ENCODE measurements around the gene CTDSPL. TPM values are rescaled to one million over a fixed set of nuclear protein-coding genes. Genes with fewer than 3 reads are reported as not detected.
"Not testable (repeated sequence)": the region's sequence is repeated elsewhere in the genome, so short reads cannot be mapped to it uniquely, and the experiment has no call there.

Gene CTDSPL
- polyA plus RNA-seq, 1 donor = 102 TPM

GRCh38 chr3:37987751-37988179 is 126.1 kb downstream of the CTDSPL start:
- DNase-seq = no peak

DNA sequence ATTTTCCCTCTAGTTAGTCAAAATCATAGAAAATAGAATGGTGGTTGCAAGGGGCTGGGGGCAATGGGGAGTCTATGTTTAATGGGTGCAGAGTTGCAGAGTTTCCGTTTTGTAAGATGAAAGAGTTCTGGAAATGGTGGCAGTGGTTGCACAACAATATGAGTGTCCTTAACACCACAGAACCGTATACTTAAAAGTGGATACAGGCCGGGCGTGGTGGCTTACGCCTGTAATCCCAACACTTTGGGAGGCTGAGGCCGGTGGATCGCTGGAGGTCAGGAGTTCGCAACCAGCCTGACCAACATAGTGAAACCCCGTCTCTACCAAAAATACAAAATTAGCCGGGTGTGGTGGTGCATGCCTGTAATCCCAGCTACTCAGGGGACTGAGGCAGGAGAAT is 126.7 kb downstream of the CTDSPL start:
- not testable (repeated sequence) for DNase-seq

DNA sequence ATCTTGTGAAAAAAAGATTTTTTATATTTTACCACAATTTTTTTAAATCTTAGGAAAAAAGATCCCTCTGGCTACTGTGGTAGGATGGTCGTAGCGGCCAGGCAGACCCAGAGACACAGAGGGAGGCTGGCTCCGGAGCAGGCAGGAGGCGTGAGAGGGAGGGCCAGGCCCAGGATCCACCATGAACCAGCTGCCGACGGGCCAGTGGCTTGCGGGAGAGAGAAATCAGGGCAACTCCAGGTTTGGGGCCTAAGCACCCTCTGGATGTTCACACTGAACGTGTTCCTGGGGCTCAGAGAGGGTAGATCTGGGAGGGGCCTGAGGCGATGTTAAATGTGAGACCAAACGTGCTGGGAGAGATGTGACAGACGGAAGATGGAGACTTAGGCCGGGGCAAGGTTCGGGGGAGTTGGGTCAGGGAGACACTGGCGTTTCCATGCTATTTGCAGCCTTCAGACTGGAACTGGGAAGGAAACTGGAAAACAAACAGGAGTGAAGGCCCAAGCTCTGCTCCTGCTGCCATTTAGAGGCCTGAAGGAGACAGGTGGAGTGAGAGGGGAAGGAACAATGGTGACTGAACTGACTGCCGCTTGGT is 127.3 kb downstream of the CTDSPL start:
- no peak for DNase-seq

DNA sequence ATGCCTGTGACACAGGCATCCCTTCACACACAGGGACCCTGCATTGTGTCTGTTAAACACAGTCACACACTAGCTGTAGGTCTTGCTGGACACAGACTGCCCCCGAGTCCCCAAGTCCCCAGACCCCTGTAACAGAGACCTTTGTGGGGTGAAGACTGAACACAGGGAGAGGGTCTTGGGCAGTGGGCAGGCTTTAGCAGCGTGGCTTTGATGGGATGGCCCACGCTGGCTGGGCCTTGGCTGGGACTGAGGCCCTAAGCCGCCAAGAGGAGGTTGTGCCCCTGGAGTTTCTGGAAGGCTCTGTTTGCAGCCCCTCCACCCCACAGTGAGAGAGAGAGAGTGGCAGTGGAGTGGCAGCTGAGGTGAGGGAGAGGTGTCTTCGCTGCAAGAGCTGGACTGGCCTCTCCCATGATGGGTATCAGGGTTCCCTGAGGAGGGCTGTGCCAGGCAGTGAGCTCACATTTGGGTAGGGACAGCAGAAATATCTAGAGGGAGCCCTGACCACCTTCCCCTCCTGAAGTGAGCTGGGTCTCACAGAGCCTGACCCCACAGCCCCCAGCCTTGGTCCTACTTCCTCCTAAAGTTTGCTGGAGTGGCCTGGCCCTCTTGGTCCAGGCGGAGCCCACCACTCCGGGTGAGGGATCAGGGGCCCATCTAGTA is 128.3 kb downstream of the CTDSPL start:
- no peak for DNase-seq

- peak; percentile 43 for DNase-seq
Observed at GRCh38 chr3:37990527-37990926, 128.8 kb downstream of the CTDSPL start, which contains the start of gene VILL. Gene VILL, plus strand, starts transcription at chr3:37990786. Its CDS starts 2,887 bp downstream, at chr3:37993673.

GRCh38 chr3:37991109-37991508 is 129.4 kb downstream of the CTDSPL start:
- no peak for DNase-seq

- no peak for DNase-seq
Observed at GRCh38 chr3:37991823-37992222, 130.1 kb downstream of the CTDSPL start.

DNA sequence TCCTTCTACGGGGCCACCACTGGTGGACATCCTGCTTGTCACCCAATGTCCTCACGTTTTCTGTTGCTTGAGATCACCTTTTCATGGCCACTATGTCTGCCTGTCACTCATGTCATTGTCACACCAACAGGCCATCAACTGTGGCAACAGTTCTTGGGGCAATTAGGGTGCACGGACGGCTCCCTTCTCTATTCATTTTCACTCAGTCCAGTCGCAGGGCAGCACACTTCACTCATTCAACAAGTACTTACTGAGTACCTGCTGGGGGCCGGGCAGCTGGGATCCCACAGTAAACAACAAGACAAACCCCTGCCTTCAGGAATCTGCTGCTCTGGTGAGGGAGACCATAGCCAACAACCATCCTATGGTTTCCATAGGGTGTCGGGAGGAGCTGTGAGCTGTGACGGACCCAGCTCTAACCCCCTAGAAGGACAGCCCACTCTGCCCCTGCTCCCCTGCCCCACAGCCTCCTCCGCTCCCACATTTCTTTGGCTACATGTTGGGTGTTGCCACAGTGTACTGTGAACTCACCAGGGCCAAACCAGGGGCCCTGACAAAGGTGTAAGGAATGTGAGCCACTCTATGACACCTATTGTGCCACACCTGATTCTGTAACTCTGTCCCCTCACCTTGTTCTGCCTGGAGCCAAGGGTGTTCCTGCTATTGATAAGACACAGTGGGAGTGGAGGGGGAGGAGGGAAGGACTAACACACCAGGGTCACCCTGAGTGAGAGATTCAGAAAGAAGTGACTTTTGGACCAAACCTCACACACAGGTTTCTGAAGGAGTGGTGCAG is 130.8 kb downstream of the CTDSPL start:
- no peak for DNase-seq

DNA sequence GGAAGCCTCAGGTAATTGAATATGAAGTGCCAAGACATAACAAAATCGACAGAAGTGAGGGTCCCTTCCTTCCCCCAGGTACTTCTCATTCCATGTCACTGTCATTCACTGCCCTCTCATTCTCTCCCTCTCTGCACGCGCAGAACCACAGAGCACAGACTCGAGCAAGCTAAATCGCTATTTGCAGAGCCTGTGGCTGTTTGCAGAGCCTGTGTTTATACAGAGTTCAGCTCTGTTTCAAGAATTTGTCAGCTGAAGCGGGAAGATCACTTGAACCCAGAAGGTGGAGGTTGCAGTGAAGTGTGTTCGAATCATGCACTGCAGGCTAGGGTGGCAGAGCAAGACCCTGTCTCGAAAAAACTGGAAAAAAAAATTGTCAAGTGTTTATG is 131.4 kb downstream of the CTDSPL start:
- no peak for DNase-seq

DNA sequence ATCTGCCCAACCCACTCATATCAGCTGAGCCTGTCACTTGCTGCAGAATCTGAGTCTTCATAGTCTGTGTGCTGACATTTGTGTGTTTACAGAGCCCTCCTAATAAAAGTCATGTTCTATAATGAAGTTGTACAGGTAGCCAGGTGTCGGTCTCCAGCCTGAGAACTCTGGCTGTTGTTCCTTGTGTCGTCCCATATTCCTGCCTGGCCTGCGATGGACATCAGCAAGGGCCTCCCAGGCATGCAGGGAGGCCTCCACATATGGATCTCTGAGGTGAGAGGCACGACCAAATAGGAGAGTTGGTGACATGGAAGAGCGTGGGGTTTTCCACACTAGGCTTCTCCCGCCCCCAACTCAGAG is 131.8 kb downstream of the CTDSPL start:
- DNase-seq = no peak

DNA sequence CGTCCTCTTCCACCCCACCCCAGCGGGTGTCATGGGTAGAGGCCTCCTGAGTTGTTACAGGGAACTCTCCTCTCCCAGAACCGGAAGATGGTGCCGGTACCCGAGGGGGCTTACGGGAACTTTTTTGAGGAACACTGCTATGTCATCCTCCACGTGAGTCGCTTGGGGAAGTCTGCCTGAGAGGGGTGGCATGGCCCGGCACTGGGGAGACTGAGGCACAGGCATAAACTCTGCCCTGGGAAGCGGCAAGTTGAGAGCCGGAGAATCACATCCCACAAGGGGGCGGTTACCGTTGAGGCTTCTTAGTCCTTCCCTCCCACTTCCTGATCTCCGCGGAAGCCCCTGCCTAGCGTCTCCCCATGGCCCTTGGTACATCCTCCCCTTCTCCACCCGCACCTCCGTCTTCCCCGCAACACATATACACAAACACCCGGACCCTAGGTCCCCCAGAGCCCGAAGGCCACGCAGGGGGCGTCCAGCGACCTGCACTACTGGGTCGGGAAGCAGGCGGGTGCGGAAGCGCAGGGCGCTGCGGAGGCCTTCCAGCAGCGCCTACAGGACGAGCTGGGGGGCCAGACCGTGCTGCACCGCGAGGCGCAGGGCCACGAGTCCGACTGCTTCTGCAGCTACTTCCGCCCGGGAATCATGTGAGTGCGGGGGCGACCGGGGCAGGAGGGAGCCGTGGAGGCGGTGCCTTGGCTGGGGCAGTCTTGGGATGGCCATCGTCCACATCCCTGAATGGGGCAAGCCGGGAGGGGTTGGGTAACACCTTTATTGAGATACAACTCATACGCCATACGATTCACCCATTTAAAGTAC is 132.3 kb downstream of the CTDSPL start:
- peak; percentile 60 for DNase-seq

GRCh38 chr3:37994639-37994972 is 132.9 kb downstream of the CTDSPL start:
- DNase-seq = no peak

DNA sequence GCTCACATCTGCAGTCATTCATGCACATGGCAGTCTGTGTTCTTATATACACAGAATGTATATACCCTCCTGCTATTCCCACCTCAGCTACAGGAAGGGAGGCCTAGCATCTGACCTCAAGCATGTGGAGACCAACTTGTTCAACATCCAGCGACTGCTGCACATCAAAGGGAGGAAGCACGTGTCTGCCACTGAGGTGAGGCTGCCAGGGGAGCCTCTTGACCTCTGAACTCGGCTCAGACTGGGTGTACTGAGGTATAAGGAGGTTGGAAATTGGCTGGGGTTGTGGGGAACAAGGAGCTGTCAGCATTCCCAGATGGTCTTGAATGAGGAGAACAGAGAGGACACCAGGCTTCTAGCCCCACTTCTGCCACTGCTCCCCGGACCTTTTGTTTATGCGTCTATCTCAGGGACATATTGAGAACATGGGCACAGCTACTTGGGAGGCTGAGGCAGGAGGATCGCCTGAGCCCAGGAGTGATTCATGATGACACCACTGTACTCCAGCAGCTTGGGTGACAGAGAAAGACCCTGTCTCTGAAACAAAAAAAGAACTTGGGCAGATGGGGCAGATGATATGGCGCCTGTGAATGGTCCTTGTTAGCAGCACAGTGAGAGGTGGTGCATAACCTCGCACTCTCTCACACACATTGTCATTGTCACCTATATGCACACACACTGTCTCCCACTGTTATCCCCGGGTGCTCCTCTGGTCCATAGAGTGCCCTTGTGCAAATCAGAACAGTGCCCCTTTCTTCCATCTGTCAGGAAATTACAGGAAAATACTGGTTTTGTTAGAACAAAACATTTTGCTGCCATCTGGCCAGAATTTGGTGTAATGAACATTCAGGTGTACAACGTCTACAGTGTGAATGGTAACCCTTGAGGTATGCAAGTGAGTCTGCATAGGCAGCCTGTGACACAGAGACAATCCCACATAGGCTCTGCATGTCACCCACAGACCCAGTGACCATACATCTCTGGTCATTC is 134.3 kb downstream of the CTDSPL start:
- no peak for DNase-seq

GRCh38 chr3:37996785-37997301 is 135.2 kb downstream of the CTDSPL start:
- DNase-seq = peak; percentile 80

- DNase-seq = no peak
Observed at GRCh38 chr3:37997342-37997741, 135.7 kb downstream of the CTDSPL start.

- no peak for DNase-seq
Observed at GRCh38 chr3:37997791-37998370, 136.2 kb downstream of the CTDSPL start.

GRCh38 chr3:37999836-38000235 is 138.2 kb downstream of the CTDSPL start:
- DNase-seq = no peak

DNA sequence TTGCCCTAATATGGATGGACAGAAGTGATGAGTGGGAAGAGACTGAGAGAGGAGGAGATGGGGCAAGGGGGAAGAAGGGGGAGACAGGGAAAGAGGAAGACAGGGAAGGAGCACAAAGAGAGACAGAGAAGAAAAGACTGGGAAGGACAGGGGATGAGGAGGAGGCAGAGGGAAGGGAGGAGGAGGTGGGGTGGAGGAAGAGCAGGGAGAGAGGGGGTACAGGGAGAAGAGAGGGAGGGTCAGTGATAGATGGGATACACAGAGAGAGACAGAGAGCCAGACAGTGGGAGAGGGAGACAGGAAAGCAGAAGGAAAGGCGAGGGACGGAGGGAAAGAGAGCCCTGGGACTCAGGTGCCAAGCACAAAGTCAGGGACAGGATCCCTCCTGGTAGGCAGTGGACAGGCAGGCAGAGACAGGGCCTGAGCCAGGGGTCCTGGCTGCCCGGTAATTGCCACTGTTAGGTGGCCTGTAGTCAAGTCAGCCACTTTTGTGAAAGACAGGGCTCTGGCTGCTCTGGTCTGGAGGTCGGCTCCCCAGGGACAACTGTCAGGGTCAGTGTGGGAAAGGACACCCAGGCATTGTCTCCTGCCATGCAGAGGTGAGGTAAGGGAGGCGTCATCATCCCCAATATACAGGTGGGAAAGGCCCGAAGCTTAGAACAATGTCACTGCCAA is 138.7 kb downstream of the CTDSPL start:
- DNase-seq = no peak

GRCh38 chr3:38000965-38001455 is 139.3 kb downstream of the CTDSPL start:
- no peak for DNase-seq

Data from left kidney (tissue), 2 donors.